Hepatic stellate cell (primary cell): Measurements from ENCODE around the gene PI4KA.
A peak's percentile ranks its signal among the peaks of the same experiment; 100 is the strongest.
"Not testable (repeated sequence)": the region's sequence is repeated elsewhere in the genome, so short reads cannot be mapped to it uniquely, and the experiment has no call there.

ENCODE experiments used
- DNase-seq: peaks from one replicate; pipeline ENCODE4 v3.0.0; 2011; ENCODE audit warnings: low spot score

Gene PI4KA

DNA sequence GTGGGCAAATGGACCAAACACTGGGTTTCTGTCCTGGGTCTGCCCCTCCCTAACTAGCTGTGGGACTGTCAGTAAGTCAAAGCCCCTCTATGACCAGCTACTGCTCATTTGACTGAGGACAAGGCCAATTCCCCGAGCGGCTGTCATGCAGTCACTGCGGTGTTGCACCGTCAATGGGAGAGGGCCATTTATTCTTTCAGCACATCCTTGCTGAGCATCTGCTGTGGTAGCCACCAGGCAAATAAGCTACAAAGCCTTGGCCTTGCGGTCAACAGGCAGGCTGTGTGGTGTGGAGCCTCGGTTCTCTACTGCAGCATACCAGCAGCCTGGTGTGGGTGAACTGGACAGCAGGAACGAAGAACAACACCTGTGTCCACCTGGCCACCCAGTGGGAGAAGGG, 110.5 kb downstream of the PI4KA start:
- DNase-seq, result no peak

GRCh38 chr22:20747223-20747622, 111.4 kb downstream of the PI4KA start:
- DNase-seq, result no peak

GRCh38 chr22:20746431-20747189, 112.0 kb downstream of the PI4KA start:
- DNase-seq, result no peak

- DNase-seq, result no peak
These were observed 113.5 kb downstream of the PI4KA start for GRCh38 chr22:20745119-20745518.

- no peak for DNase-seq
These were observed 114.2 kb downstream of the PI4KA start for GRCh38 chr22:20744456-20744855.

DNA sequence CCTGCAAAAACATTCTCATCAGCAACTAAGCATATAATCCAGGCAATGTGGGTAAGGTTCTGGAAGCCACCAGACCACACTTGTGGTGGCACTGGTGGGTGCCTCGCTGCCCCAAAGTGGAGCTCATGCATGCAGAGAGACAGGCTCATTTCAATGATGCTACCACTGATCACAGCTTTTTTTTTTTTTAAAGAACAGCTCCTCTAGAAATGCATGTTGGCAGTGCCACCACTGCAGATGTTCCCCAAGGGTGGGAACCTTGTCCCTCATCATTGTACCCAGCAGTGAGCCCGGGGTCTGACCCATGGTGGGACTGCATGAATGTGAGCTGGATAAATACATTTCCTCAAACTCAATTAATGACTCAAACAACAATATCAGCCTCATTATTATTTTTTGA, 115.8 kb downstream of the PI4KA start:
- DNase-seq, result no peak

- DNase-seq, result peak; percentile 18
These were observed 116.7 kb downstream of the PI4KA start for GRCh38 chr22:20741634-20742581.

DNA sequence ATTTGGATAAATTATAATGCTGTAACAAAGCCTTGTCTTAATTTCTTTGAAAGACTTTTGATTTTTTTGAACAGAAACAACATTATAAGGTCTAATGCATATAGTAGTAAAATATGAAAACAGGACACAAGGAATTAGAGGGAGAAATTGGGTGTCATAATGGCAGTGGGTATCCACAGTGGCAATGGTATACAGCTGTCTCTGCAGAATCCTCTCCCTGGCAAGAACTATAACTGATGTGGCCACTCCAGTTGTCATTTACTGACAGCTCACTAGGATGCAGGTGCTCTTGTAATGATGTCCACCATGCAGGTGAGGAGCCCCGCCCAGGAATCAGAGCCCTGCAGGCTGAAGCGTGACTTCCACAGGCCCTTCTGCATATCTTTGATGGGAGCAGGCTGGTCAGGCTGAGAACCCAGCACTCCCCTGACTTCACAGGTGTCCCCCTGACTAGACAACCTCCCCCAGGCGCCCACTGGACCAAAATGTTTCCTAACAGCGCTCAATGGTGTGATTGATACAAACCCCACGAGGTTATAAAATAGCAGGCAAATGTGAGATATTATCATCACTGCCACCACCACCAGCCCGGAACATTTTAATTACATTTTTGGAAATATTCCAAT, 117.5 kb downstream of the PI4KA start:
- DNase-seq, result no peak

GRCh38 chr22:20740222-20740951, 118.2 kb downstream of the PI4KA start:
- no peak for DNase-seq

GRCh38 chr22:20738394-20739089, 120.1 kb downstream of the PI4KA start:
- DNase-seq, result no peak

GRCh38 chr22:20736891-20737290, 121.7 kb downstream of the PI4KA start:
- not testable (repeated sequence) for DNase-seq

- not testable (repeated sequence) for DNase-seq
These were observed 123.1 kb downstream of the PI4KA start for GRCh38 chr22:20735356-20736162.

- not testable (repeated sequence) for DNase-seq
These were observed 126.2 kb downstream of the PI4KA start for GRCh38 chr22:20732431-20732830.

GRCh38 chr22:20729194-20729593, 129.4 kb downstream of the PI4KA start:
- DNase-seq, result no peak

DNA sequence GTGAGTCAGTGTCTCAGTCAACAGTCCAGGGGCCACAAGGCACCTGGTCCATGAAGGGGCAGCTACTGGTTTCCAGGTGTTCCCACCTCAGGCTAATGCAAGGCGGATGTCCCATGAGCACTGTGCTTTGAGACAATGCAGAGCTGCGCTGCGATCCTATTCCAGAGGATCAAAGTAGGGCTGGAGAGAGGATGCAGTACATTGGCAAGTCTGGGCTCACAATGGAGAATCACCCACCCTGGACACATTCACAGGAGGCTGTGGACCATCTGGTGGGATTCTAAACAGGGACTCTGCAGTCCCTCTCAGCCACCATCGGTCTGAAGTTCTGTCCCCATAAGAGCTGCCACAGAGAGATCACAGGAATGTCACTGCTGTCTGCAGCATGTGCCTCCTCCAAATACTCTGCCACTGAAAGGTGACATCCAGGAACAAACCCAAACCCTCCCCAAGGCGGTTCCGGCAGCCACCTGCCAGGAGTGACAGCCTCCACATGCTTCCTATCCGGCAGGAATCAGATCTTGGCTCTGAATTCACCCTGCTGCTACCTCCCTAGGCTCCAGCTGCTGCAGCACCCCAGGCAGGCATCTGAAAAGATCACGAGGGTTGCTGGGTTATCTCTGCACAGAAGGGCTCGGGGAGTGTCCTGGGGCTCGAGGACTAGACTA, 130.0 kb downstream of the PI4KA start:
- DNase-seq, result no peak

- DNase-seq, result no peak
These were observed 131.2 kb downstream of the PI4KA start for GRCh38 chr22:20727118-20728015.

DNA sequence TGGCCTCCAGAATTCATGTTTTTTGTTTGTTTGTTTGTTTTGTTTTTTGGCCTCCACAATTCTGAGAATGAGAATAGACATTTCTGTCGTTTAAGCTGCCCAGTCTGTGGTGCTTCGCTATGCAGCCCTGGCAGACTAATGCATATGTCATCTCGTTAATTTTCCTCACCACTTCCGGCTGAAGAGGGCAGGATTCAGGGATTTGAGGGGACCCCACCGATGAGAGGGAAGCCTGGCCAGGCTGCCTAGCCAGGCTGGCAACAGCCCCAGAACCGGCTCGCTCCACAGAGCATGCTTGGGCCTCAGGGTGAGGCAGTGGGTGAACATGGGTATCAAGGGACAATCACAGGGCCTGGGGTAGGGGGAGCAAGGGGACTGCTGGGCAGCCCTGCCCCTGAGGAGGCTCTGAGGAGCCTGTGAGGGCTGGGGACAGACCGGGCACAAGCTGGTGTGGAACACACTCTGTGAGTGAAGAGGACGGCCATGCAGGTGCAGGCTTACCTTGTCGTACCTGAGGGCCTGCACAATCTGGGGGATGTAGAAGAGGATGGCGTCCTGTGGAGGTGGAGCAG, 132.5 kb downstream of the PI4KA start:
- no peak for DNase-seq

GRCh38 chr22:20724676-20725454, 133.7 kb downstream of the PI4KA start:
- DNase-seq, result no peak
